GM18868 (cell line): Measurements from ENCODE around the gene C3orf38.
"Not testable (repeated sequence)": the region's sequence is repeated elsewhere in the genome, so short reads cannot be mapped to it uniquely, and the experiment has no call there.

ENCODE experiments used
- ATAC-seq: cut with Tn5 transposase; IDR thresholded peaks from one replicate; pipeline ENCODE4 v1.9.1; 2021; ENCODE audit warnings: mild to moderate bottlenecking, moderate library complexity; ENCODE audit not compliant: unreplicated experiment

The C3orf38 gene

DNA sequence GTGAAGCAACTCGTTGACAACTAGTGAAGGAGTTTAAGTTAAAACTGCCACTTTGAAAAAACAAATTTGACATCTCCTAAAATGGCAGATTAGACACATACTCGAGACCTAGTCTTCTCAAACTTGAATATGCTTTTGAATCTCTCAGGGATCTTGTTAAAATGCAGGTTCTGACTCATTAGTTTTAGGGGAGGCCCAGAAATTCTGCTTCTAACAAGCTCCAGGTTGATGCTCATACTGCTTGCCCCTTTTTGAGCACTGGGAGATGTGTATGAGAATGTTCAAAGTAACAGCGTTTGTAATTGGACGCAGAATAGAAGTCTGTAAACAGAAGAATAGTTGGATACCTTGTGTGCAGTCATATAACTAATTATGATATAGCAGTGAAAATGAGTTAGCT is 1.6 kb downstream of the C3orf38 start:
- ATAC-seq: peak; percentile 20

DNA sequence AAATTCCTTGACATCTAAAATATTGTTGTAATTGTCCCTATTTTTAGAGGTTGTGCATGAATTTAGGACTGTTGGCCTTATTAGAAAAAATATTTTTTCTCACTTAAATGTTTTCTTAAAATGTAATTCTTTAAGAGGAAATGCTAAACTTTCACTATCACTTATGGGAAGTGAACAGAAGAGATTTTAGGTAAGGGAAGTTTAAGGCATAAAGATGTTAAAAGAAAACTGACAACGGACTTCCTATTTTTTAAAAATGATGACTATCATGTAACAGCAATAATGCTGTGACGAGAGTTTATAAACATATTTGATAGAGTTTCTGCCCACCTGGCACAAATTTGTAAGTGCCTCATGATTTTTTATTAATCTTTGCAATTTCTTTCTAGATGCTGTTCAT is 3.1 kb downstream of the C3orf38 start:
- no peak for ATAC-seq

DNA sequence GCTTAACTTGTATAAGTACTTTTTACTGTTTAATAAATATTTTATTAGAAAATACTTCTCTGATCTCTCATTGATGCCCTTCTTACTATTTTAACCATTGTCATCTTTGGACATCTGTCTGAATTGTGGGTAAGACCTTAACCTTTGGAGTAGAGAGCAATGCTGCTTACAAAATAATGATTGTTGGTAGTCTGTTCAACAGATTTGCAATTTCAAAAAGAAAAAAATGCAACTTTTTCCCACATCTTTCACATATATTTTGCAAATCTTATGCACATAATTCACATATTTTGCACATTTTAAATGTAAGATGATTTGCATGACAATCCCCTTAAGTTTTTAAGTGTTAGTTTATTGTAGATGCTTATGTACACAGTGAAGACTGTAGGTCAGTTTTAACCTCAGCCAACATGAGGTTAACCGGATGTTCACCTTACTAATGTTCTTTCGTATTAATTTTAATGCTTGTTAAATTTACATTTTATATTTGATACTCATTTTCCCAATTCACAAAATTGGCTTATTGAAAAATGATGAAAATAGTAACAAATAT is 16.7 kb downstream of the C3orf38 start:
- ATAC-seq: no peak

DNA sequence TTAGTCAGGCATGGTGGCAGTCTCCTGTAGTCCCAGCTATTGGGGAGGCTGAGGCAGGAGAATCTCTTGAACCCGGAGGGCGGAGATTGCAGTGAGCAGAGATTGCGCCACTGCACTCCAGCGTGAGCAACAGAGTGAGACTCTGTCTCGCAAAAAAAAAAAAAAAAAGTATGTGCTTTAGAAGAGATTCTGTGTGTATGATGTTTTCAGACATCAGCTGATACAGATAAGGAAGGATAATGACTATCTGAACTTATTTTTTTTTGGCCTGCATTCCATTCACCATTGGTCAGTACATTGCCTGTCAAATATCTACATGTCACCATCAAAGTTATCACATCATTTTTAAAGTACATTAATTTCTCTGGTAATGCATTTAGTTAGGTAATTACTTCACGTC is 17.4 kb downstream of the C3orf38 start:
- no peak for ATAC-seq

DNA sequence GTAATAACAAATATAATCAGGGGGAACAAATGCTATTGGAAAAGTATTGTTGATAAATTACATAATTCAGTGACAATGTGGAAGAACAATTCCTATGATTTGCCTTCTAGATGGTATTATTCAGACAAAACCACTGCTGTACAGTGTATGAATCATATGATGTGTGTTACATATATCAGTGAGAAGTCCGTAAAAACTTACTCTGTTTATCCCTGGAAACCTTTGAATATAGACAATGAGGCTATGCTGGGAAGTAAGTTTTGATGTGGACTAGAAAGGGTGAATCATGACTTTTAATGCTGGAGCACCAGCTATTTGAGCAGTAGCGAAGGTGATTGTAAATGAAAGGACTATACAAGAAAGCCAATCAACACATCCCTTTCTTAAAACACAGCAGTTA is 17.9 kb downstream of the C3orf38 start:
- ATAC-seq: no peak

DNA sequence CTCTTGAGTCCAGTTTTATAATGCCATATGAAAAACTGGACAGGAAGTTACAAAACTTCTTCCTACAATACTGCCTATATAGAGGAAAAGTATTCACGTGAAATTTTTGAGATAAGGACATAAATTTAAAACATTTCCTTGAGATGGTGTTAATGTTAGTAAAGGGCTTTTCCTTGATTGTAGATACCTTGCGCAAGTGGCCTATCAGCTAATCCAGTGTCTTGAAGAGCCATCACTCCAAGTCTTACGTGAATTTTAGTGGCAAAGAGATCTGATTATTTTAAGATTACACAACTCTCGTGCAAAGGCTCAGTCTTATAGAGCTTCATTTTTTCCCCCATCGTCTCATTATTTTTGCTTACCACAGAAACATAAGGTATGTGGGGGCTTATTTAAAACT is 18.4 kb downstream of the C3orf38 start:
- no peak for ATAC-seq

DNA sequence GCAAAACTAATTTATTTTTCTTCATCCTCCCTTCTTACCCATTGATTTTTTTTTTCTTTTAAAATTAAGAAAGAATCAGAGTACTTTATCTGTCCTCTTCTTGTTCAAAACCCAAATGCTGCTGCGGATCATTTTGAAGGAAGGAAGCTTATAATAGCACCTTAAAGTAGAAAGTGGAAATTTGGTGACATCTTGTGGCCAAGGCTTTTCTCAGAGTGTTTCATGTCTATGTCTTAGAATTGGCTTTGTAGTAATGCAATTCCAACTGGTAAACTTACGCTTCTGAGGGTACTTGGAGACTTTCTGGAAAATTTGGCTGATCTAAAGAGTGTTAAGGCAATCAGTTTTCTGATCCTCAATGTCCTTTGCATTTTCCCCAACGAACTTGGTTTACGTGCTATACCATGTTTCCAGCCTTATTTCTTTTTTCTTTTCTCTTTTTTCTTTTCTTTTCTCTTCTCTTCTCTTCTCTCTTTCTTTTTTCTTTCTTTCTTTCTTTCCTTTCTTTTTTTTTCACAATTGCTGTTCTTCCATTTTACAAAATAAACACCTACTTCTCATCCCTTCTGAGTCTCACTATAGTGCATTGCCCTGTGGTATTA is 30.7 kb downstream of the C3orf38 start:
- peak; percentile 96 for ATAC-seq

DNA sequence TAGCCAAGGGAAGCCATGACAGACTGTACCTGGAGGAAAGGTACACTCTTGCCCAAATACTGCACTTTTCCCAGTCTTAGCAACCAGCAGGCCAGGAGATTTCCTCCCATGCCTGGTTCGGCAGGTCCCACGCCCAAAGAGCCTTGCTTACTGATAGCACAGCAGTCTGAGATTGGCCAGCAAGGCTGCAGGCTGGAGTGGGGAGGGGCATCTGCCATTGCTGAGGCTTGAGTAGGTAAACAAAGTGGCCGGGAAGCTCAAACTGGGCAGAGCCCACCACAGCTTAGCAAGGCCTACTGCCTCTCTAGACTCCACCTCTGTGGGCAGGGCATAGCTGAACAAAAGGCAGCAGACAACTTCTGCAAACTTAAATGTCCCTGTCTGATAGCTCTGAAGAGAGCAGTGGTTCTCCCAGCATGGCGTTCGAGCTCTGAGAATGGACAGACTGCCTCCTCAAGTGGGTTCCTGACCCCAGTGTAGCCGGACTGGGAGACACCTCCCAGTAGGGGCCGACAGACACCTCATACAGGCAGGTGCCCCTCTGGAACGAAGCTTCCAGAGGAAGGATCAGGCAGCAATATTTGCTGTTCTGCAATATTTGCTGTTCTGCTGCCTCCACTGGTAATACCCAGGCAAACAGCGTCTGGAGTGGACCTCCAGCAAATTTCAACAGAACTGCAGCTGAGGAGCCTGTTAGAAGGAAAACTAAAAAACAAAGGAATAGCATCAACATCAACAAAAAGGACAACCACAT is 32.6 kb downstream of the C3orf38 start:
- not testable (repeated sequence) for ATAC-seq

DNA sequence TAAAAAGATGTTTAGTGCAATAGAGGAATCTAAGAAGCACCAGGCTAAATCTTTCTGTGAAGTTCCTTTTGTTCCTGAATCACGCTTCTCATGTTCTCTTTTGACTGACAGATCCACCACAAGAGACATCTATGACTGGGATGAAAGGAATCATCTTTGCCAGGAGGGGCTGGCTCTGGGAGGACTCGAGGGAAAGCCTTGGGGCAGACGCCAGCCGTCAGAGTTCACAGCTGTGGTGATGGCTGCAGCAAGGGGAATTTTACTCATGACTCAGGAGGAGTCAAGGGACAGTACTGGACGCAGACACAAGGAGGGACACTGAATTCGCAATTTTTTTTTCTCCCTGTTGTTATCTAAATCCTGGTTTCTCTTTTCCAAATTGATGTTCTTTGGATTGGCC is 38.7 kb downstream of the C3orf38 start:
- ATAC-seq: no peak

DNA sequence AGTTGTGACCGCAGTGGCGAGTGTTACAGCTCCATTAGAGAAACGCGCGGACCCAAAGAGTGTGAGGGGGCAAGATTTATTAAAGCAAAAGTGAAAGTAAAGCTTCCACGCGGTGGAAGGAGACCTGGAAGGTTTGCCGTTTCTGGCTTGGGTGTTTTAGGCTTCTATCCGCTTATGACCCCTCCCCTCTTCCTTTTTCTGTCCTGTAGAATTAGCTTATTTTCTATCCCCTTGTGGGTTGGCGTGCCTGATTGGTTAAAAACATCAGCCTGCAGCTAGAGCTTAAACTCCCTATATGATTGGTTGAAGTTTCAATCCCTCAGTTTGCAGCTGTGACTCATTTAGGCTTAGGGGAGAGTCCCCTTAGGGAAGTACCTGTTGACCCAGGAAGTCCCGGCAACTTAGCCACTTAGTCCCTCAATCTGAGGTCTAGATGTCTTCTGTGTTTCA is 39.6 kb downstream of the C3orf38 start:
- ATAC-seq: peak; percentile 99

DNA sequence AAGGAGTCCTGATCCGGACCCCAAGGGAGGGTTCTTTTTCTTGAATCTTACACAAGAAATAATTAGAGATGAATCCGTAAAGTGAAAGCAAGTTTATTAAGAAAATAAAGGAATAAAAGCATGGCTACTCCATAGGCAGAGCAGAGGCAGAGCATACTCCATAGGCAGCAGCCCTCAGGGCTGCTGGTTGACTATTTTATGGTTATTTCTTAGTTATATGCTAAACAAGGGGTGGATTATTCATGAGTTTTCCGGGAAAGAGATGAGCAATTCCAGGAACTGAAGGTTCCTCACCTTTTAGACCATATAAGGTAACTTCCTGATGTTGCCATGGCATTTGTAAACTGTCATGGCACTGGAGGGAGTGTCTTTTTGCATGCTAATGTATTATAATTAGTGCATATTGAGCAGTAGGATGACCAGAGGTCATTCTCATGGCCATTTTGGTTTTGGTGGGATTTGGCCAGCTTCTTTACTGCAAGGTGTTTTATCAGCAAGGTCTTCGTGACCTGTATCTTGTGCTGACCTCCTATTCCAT is 42.2 kb downstream of the C3orf38 start:
- ATAC-seq: no peak

DNA sequence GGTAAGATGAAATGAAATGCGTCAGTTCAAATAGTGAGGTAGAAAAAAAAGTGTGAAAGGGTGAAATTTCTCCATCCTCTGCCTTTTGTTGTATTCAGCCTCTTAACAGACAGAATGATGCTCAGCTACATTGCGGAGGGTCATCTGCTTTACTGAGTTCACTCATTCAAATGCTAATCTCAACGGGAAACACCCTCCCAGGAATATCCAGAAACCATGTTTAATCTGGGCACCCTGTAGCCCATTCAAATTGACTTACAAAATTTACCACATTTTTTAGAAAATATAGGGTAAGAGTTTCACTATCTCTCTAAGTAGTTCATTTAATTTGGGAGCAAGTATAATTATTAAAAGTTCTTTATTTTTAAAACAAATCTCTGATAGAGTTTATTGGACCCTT is 42.9 kb downstream of the C3orf38 start:
- no peak for ATAC-seq

DNA sequence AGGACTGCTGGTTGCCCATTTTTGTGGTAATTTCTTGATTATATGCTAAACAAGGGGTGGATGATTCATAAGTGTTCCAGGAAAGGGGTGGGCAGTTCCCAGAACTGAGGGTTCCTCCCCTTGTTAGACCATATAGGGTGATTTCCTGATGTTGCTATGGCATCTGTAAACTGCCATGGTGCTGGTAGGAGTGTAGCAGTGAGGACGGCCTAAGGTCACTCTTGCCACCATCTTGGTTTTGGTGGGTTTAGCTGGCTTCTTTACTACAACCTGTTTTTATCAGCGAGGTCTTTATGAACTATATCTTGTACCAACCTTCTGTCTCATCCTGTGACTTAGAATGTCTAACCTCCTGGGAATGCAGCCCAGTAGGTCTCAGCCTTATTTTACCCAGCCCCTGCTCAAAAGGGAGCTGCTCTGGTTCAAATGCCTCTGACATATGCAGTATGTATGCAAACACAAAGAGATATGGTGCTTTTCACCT is 46.2 kb downstream of the C3orf38 start:
- ATAC-seq: no peak

DNA sequence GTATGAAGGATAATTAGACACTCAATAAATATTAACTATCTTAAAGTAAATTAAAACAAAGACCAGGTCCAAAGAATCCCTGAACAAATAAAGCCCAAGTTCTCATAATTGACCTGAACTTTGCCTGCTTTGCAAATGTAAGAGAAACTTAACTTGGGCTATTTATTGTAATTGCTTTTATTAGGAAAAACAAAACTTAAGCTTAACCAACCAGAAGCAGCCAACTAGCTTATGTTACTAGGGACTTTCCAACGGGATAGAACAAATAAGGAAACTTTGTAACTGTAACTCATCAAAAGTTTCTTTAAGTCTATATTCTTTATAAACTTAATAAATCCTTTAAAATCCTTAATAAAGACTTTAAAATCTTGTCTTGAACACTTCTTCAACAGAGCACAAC is 48.4 kb downstream of the C3orf38 start:
- no peak for ATAC-seq

DNA sequence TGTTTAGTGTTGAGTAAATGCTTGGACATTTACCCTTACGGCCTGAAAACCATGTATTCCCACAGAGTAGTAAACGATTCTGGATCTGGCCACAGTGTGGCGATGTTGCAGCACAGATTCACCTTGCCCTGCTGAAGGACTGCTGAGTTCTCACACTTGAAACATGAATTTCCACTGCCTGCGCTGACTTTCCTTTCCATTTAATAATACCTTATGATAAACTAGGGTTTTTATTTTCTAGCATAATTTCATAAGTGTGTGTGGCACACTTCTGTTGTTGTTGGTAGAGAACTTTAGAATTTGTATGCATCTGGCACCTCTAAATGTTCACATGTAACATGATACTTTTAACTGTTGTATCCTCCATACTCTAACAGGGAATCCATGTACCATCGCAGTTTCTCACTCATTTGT is 53.9 kb downstream of the C3orf38 start:
- ATAC-seq: peak; percentile 96
